OCI-LY1 (cell line): ENCODE measurements around the gene NDUFS7.

Experiments used
- CTCF ChIP-seq: fragments of 200-600 bp; sonication (generic), shearing (Covaris generic); IDR thresholded peaks from 2 replicates; pipeline ENCODE4 v1.5.1; 2017; ENCODE audit warnings: mild to moderate bottlenecking, antibody characterized with exemption, low read length, moderate library complexity, mixed read lengths
- EZH2 ChIP-seq: fragments of 200-600 bp; sonication (generic), shearing (Covaris generic); IDR thresholded peaks from 2 replicates; pipeline ENCODE4 v1.8.0; 2017; ENCODE audit warnings: borderline replicate concordance, mixed run types, mild to moderate bottlenecking, antibody characterized with exemption, low read length, moderate library complexity, mixed read lengths

GRCh38 chr19:1406774-1407527 is 23.2 kb downstream of the NDUFS7 start:
- TF ChIP-seq CTCF: peak; percentile 66
- no peak for TF ChIP-seq EZH2
